GM12878 (cell line): ENCODE data around the gene GTF2B. TPM values are rescaled to one million over a fixed set of nuclear protein-coding genes. Genes with fewer than 3 reads are reported as not detected.
A peak's percentile ranks its signal among the peaks of the same experiment; 100 is the strongest.

Experiments used
- BHLHE40 ChIP-seq, 2 experiments: fragments of 450-650 bp in 1 of 2; IDR thresholded peaks; 2 replicates each; pipeline ENCODE4 v1.6.1; 2011 to 2017; ENCODE audit warnings: low read depth in 2 of 2, borderline replicate concordance in 1 of 2, improper control_type of control experiment in 1 of 2, low read length in 1 of 2, mild to moderate bottlenecking in 1 of 2
- CBX3 ChIP-seq: fragments of 200-600 bp; sonication (generic); IDR thresholded peaks from 2 replicates; pipeline ENCODE4 v1.6.1; 2016; ENCODE audit warnings: low read depth, borderline replicate concordance
- CTCF ChIP-seq, 3 experiments: IDR thresholded peaks in 2 of 3; conservative IDR thresholded peaks in 1 of 3; 2 replicates each; pipeline ENCODE4 v1.5.1; 2011; ENCODE audit warnings: low read depth in 3 of 3, low read length in 3 of 3, mild to moderate bottlenecking in 3 of 3, control low read depth in 2 of 3, moderate library complexity in 2 of 3, inconsistent platforms in 1 of 3, mixed read lengths in 1 of 3; ENCODE audit not compliant: control insufficient read depth in 2 of 3, insufficient read depth in 1 of 3; ENCODE audit errors: extremely low read depth in 1 of 3
- EZH2 ChIP-seq: IDR thresholded peaks from 2 replicates; pipeline ENCODE4 v1.6.1; 2012; ENCODE audit warnings: low read depth, mild to moderate bottlenecking, control low read depth, inconsistent platforms, low read length, borderline replicate concordance; ENCODE audit not compliant: control insufficient read depth
- IKZF1 ChIP-seq: fragments of 450-650 bp; conservative IDR thresholded peaks from 2 replicates; pipeline ENCODE4 v1.6.1; 2017; ENCODE audit warnings: antibody characterized with exemption, mild to moderate bottlenecking
- MYC ChIP-seq: IDR thresholded peaks from 2 replicates; pipeline ENCODE4 v1.6.1; 2011; ENCODE audit warnings: mild to moderate bottlenecking, low read length, moderate library complexity, inconsistent platforms; ENCODE audit not compliant: insufficient read depth, insufficient replicate concordance, insufficient read length, severe bottlenecking
- NBN ChIP-seq: fragments of 450-650 bp; IDR thresholded peaks from 2 replicates; pipeline ENCODE4 v1.6.1; 2016
- NR2F1 ChIP-seq: fragments of 450-650 bp; conservative IDR thresholded peaks from 2 replicates; pipeline ENCODE4 v1.6.1; 2017; ENCODE audit warnings: mild to moderate bottlenecking
- PAX5 ChIP-seq: IDR thresholded peaks from 2 replicates; pipeline ENCODE4 v1.6.1; 2011; ENCODE audit warnings: low read depth, low read length, borderline replicate concordance
- PML ChIP-seq: IDR thresholded peaks from 2 replicates; pipeline ENCODE4 v1.6.1; 2012; ENCODE audit warnings: low read length, inconsistent platforms
- SREBF1 ChIP-seq: IDR thresholded peaks from 2 replicates; pipeline ENCODE4 v1.6.1; 2012; ENCODE audit warnings: mild to moderate bottlenecking, low read length
- SREBF2 ChIP-seq: IDR thresholded peaks from 2 replicates; pipeline ENCODE4 v1.6.1; 2012; ENCODE audit warnings: mild to moderate bottlenecking, low read length
- STAT3 ChIP-seq: IDR thresholded peaks from 2 replicates; pipeline ENCODE4 v1.6.1; 2011; ENCODE audit warnings: low read depth, low read length, improper control_type of control experiment
- USF2 ChIP-seq: IDR thresholded peaks from 2 replicates; pipeline ENCODE4 v1.6.1; 2011; ENCODE audit warnings: low read depth, low read length, improper control_type of control experiment, borderline replicate concordance
- ZBTB40 ChIP-seq: fragments of 450-650 bp; IDR thresholded peaks from 2 replicates; pipeline ENCODE4 v1.6.1; 2016; ENCODE audit warnings: mild to moderate bottlenecking, moderate library complexity, borderline replicate concordance
- ZZZ3 ChIP-seq: IDR thresholded peaks from 2 replicates; pipeline ENCODE4 v1.6.1; 2011; ENCODE audit warnings: low read depth; ENCODE audit not compliant: control insufficient read depth, insufficient read length
- polyA plus RNA-seq, 11 experiments: library from polyadenylated mRNA; depleted of rRNA in 4 of 11; unstranded in 6 of 11; stranded (reverse) in 5 of 11; fragments of >200 nt; fragmentation: Nextera tagmentation in 4 of 11; fragmentation: Illumina TruSeq in 1 of 11; extraction: Ambion mirVana in 4 of 11; extraction: Trizol in 1 of 11; gene quantifications; 1 replicate in 1 of 11; 2 replicates in 10 of 11; pipeline versions ENCODE4 v1.2.1 to v1.2.3, GENCODE V29; 2011 to 2016; ENCODE audit warnings: inconsistent platforms in 2 of 11, missing spikeins in 2 of 11, low read depth in 1 of 11
- total RNA-seq, 4 experiments: library from RNA; depleted of rRNA in 3 of 4; stranded (reverse); fragments of >200 nt in 3 of 4; fragmentation: Illumina TruSeq in 1 of 4; extraction: Trizol in 1 of 4; gene quantifications; 2 replicates each; pipeline versions ENCODE4 v1.2.1 to v1.2.3, GENCODE V29; 2013 to 2021
- TF ChIP-seq, protein P1 (sequence below): fragments of 450-650 bp; IDR thresholded peaks from 2 replicates; pipeline ENCODE4 v1.6.1; 2017; ENCODE audit warnings: mild to moderate bottlenecking
- TF ChIP-seq, protein P2 (sequence below): IDR thresholded peaks from 2 replicates; pipeline ENCODE4 v1.6.1; 2011; ENCODE audit warnings: low read depth, mild to moderate bottlenecking, low read length, moderate library complexity, borderline replicate concordance; ENCODE audit errors: extremely low read depth

The GTF2B gene
- total and polyA plus RNA-seq, 10 of the 15 experiments (the other 5 are each of a cell fraction or from before 2014, with no cell fraction given), result 27.9 to 79.7 (median 59.5) TPM

- TF ChIP-seq CTCF (IDR thresholded peaks at IDR 0.05 in 2 of 3, conservative IDR thresholded peaks at IDR 0.05 in 1 of 3; ENCODE audit: control insufficient read depth in 2 of 3, extremely low read depth in 1 of 3, insufficient read depth in 1 of 3, low read depth in 3 of 3, low read length in 3 of 3), result no peak
- peak; percentile 96 for TF ChIP-seq NBN
- TF ChIP-seq EZH2, result no peak
- peak; percentile 89; the same call in 1 of the 2 replicates for TF ChIP-seq STAT3
- TF ChIP-seq ZBTB40, result no peak; the same call in 1 of the 2 replicates
- no peak for TF ChIP-seq ZZZ3
- TF ChIP-seq IKZF1, result peak; percentile 81
- no peak for TF ChIP-seq SREBF2
- TF ChIP-seq PAX5, result peak; percentile 48; the same call in 1 of the 2 replicates
- TF ChIP-seq, protein P1, sequence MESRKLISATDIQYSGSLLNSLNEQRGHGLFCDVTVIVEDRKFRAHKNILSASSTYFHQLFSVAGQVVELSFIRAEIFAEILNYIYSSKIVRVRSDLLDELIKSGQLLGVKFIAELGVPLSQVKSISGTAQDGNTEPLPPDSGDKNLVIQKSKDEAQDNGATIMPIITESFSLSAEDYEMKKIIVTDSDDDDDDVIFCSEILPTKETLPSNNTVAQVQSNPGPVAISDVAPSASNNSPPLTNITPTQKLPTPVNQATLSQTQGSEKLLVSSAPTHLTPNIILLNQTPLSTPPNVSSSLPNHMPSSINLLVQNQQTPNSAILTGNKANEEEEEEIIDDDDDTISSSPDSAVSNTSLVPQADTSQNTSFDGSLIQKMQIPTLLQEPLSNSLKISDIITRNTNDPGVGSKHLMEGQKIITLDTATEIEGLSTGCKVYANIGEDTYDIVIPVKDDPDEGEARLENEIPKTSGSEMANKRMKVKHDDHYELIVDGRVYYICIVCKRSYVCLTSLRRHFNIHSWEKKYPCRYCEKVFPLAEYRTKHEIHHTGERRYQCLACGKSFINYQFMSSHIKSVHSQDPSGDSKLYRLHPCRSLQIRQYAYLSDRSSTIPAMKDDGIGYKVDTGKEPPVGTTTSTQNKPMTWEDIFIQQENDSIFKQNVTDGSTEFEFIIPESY, result no peak
- peak; percentile 96 to 97 for TF ChIP-seq BHLHE40 (IDR thresholded peaks at IDR 0.05; ENCODE audit: borderline replicate concordance in 1 of 2, low read depth in 2 of 2, low read length in 1 of 2)
- no peak for TF ChIP-seq CBX3
- TF ChIP-seq SREBF1, result no peak
- peak; percentile 98 for TF ChIP-seq PML
- TF ChIP-seq USF2, result peak; percentile 68
- 0 out of 2 replicates have a peak, but pooled peaks have one; percentile 14 for TF ChIP-seq NR2F1
- TF ChIP-seq MYC, result no peak
- TF ChIP-seq, protein P2, sequence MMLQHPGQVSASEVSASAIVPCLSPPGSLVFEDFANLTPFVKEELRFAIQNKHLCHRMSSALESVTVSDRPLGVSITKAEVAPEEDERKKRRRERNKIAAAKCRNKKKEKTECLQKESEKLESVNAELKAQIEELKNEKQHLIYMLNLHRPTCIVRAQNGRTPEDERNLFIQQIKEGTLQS, result 0 out of 2 replicates have a peak, but pooled peaks have one; percentile 35
Measured at GRCh38 chr1:88891318-88891950, at the start of gene GTF2B (continued).
